A549 treated with RU486 at 1 μM for 4 hours (cell line): Measurements from ENCODE around the gene ELAVL2. TPM values are rescaled to one million over a fixed set of nuclear protein-coding genes. Genes with fewer than 3 reads are reported as not detected.

Experiments
- total RNA-seq: library from RNA; stranded (reverse); fragments of 200-300 nt; extraction: Qiagen RNA extraction; gene quantifications from 5 replicates; pipeline ENCODE4 v1.2.3, GENCODE V29; 2022; ENCODE audit warnings: low read depth

The ELAVL2 gene
- 0.10 to 0.19 TPM in 2 of 5 replicates, not detected in the others for total RNA-seq

DNA sequence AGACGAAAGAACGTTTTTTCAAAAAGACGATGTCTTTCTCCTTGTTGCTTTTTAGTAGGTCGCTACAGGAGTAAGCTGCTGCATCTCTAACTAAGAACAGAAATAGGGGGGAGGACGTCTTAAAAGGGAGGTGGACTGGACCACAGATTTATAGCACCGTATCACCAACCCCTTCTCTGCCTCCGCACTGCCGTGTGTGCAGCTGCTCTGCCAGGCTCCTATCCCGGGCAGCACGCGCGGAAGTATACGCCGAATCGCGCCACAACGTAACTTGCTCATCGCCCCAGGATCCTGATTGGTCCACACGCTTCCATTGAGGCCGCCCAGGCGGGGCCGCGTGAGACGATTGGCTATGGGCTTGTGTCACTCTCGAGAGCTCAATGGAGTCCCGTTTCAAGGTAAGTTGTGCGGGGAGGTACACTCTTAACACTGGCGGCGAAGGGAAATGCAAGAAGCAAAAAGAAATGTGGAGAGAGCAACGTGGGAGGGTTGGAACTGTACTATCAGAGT, at the start of gene ELAVL2:
Gene ELAVL2 (minus strand): TSS at position 121 of the 510 bp plus-strand sequence. CDS start 64,006 bp downstream, outside the sequence.

